ENCODE data around the gene PLD4. TPM values are rescaled to one million over a fixed set of nuclear protein-coding genes. Genes with fewer than 3 reads are reported as not detected.

Gene PLD4, protein sequence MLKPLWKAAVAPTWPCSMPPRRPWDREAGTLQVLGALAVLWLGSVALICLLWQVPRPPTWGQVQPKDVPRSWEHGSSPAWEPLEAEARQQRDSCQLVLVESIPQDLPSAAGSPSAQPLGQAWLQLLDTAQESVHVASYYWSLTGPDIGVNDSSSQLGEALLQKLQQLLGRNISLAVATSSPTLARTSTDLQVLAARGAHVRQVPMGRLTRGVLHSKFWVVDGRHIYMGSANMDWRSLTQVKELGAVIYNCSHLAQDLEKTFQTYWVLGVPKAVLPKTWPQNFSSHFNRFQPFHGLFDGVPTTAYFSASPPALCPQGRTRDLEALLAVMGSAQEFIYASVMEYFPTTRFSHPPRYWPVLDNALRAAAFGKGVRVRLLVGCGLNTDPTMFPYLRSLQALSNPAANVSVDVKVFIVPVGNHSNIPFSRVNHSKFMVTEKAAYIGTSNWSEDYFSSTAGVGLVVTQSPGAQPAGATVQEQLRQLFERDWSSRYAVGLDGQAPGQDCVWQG
- 0.05 TPM in 1 of 2 replicates, not detected in the other for total RNA-seq
- long read RNA-seq: 0 reads

DNA sequence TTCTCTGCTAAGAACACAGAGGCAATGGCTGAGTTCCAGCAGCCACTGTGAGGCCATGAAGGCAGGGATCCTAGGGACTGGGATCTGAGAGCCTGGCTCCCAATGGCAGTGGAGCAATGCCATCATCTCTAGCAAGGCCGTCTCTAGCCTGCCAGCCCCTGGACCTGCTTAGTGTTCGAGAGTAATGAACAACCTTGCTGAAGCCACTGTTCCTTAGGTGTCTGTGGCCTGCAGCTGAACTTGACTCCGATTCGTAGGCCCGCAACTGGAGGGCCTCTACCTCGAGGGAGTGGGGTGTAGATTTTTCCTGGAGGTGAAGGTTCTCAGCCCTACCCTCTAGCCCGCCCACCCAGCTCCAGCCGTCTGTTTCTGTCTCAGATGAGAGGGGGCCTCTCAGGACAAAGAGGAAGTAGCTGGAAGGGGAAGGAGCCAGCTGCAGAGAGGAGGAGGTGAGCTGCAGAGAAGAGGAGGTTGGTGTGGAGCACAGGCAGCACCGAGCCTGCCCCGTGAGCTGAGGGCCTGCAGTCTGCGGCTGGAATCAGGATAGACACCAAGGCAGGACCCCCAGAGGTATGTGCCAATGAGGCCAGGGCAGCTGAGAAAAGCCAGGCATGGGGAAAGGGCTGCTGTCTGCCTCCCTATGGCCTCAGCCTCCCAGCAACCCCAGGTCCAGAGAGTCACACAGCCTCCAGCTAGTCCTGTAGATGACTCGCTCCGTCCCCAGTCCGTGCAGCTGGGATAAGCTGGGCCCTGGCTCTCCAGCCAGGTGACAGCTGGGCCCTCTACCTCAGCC lies at the start of gene PLD4:
Gene PLD4, plus strand, starts transcription at position 459 of the 793 bp plus-strand sequence. CDS start 2,262 bp downstream, outside the sequence.
- Mint-ChIP-seq H3K9me3 (ENCODE audit: low read depth) (peaks cover 7% of the 10 kb centered on the region), H3K36me3 (ENCODE audit: insufficient read depth) (peaks cover 3% of the 10 kb centered on the region), H3K27ac (no peak within 1 kb of the TSS), H3K4me1 (ENCODE audit: low read depth) (no peaks in the 10 kb centered on the region), H3K27me3 (peaks cover 5% of the 10 kb centered on the region), H3K4me3 (ENCODE audit: low read depth) (no peak within 1 kb of the TSS)
- TF ChIP-seq, protein P1, sequence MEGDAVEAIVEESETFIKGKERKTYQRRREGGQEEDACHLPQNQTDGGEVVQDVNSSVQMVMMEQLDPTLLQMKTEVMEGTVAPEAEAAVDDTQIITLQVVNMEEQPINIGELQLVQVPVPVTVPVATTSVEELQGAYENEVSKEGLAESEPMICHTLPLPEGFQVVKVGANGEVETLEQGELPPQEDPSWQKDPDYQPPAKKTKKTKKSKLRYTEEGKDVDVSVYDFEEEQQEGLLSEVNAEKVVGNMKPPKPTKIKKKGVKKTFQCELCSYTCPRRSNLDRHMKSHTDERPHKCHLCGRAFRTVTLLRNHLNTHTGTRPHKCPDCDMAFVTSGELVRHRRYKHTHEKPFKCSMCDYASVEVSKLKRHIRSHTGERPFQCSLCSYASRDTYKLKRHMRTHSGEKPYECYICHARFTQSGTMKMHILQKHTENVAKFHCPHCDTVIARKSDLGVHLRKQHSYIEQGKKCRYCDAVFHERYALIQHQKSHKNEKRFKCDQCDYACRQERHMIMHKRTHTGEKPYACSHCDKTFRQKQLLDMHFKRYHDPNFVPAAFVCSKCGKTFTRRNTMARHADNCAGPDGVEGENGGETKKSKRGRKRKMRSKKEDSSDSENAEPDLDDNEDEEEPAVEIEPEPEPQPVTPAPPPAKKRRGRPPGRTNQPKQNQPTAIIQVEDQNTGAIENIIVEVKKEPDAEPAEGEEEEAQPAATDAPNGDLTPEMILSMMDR (IDR thresholded peaks at IDR 0.05; ENCODE audit: unreplicated experiment): no peak
- no peak for DNase-seq (ENCODE audit: low spot score, unreplicated experiment)

DNA sequence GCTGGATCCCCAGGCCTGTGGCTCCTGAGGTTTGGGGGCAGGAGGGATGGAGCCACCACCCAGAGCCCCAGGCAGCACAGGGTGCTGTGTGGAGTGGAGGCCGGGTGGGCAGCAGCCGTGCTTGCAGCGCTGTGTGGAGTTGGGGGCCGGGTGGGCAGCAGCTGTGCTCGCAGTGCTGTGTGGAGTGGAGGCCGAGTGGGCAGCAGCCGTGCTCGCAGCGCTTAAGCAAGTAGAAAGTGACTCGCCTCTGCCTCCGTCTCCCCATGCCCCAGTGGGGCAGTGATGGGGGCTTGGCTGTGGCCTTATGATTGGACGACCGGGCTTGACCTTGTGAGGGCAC lies 49.3 kb upstream of the PLD4 start:
- no peaks in the 10 kb centered on the region for H3K27me3 Mint-ChIP-seq
- peaks cover 2% of the 10 kb centered on the region for H3K36me3 Mint-ChIP-seq (ENCODE audit: insufficient read depth)
- no peaks in the 10 kb centered on the region for H3K9me3 Mint-ChIP-seq (ENCODE audit: low read depth)
- no peak overlapping the region for H3K27ac Mint-ChIP-seq
- TF ChIP-seq, protein P1 (IDR thresholded peaks at IDR 0.05; ENCODE audit: unreplicated experiment): no peak
- H3K4me1 Mint-ChIP-seq (ENCODE audit: low read depth): peaks cover 2% of the 10 kb centered on the region
- DNase-seq (ENCODE audit: low spot score, unreplicated experiment): no peak
- H3K4me3 Mint-ChIP-seq (ENCODE audit: low read depth): no peak overlapping the region

DNA sequence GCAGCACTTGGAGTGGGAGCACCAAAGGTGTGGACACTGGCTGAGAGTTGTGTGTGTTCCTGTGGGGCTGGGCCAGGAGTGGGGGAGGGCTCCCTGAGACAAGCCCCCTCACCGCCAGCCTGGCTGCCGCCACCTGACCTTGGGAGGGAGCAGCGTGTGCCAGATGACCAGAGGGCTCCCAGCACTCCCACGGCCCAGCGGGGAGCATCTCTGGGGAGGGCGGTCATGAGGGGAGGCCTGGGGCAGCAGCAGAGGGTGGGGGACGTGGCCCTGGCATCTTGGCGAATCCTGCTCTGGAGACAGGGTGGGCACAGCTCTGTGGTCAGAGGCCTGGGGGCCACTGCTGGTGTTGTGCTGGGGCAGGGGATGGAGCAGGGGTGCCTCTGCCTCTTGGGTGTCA lies 48.9 kb upstream of the PLD4 start:
- no peaks in the 10 kb centered on the region for H3K27me3 Mint-ChIP-seq
- no peak overlapping the region for H3K4me3 Mint-ChIP-seq (ENCODE audit: low read depth)
- TF ChIP-seq, protein P1 (IDR thresholded peaks at IDR 0.05; ENCODE audit: unreplicated experiment): no peak
- H3K36me3 Mint-ChIP-seq (ENCODE audit: insufficient read depth): peaks cover 2% of the 10 kb centered on the region
- no peak for DNase-seq (ENCODE audit: low spot score, unreplicated experiment)
- peaks cover 2% of the 10 kb centered on the region for H3K4me1 Mint-ChIP-seq (ENCODE audit: low read depth)
- no peaks in the 10 kb centered on the region for H3K9me3 Mint-ChIP-seq (ENCODE audit: low read depth)
- H3K27ac Mint-ChIP-seq: no peak overlapping the region

DNA sequence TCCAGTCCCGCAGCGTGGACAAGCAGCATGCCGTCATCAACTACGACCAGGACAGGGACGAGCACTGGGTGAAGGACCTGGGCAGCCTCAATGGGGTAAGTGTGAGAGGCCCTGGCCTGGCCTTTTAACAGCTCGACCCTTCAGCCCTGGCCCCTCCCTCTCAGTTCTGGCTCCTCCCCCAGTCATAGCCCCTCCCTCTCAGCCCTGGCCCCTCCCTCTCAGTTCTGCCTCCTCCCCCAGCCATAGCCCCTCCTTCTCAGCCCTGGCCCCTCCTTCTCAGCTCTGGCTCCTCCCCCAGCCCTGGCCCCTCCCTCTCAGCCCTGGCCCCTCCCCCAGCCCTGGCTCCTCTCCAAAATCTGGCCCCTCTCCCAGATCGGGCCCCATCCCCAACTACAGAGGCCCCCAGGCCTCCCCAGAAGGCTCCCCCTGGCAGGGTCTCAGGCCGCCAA lies 48.4 kb upstream of the PLD4 start:
- Mint-ChIP-seq H3K4me1 (ENCODE audit: low read depth) (peaks cover 2% of the 10 kb centered on the region), H3K27me3 (no peaks in the 10 kb centered on the region), H3K27ac (no peak overlapping the region), H3K9me3 (ENCODE audit: low read depth) (no peaks in the 10 kb centered on the region), H3K4me3 (ENCODE audit: low read depth) (no peak overlapping the region), H3K36me3 (ENCODE audit: insufficient read depth) (peaks cover 4% of the 10 kb centered on the region)
- TF ChIP-seq, protein P1 (IDR thresholded peaks at IDR 0.05; ENCODE audit: unreplicated experiment): no peak
- DNase-seq (ENCODE audit: low spot score, unreplicated experiment): no peak

DNA sequence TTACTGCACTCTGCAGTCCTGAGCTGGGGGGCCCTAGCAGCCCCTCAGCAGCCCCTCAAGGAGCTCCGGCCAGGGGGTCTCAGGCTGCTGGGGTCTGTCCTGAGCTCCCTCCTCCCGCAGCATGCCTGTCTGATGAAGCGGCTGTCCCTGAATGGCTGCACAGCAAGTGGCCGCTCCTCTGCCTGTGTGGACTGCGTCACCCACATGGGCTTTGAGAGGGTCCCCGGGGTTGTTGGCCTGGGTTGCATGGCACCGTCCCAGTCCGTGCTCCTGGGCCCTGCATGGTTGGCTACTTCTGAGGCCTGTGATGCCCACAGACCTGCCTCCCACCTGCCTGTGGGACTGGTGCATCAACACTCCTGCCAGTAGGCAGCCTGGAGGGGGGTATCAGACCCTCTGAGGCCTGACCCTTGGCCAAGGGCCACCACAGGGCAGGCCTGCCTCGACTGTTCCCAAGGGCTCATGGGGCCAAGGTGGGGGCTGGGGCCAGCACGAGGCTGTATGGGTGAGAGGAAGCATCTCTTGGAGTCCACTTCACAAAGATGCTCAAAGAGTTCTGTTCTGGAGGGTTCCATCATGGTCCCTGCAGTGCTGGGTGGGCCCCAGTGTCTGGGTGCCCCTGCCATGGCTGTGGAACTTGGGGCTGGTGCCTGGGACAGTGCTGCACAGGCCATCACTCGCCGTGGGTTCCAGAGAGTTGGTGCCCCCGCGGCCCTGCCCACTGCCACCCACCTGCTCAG lies 47.4 kb upstream of the PLD4 start:
- Mint-ChIP-seq H3K27me3 (no peaks in the 10 kb centered on the region), H3K4me1 (ENCODE audit: low read depth) (peaks cover 2% of the 10 kb centered on the region), H3K27ac (no peak overlapping the region), H3K4me3 (ENCODE audit: low read depth) (no peak overlapping the region), H3K36me3 (ENCODE audit: insufficient read depth) (peaks cover 4% of the 10 kb centered on the region), H3K9me3 (ENCODE audit: low read depth) (no peaks in the 10 kb centered on the region)
- DNase-seq (ENCODE audit: low spot score, unreplicated experiment): no peak
- TF ChIP-seq, protein P1 (IDR thresholded peaks at IDR 0.05; ENCODE audit: unreplicated experiment): no peak
